ENCODE data around the gene HOXD3. TPM values are rescaled to one million over a fixed set of nuclear protein-coding genes. Genes with fewer than 3 reads are reported as not detected.

Gene HOXD3
- total and polyA plus RNA-seq, 2 experiments from 2014 or later: not detected

DNA sequence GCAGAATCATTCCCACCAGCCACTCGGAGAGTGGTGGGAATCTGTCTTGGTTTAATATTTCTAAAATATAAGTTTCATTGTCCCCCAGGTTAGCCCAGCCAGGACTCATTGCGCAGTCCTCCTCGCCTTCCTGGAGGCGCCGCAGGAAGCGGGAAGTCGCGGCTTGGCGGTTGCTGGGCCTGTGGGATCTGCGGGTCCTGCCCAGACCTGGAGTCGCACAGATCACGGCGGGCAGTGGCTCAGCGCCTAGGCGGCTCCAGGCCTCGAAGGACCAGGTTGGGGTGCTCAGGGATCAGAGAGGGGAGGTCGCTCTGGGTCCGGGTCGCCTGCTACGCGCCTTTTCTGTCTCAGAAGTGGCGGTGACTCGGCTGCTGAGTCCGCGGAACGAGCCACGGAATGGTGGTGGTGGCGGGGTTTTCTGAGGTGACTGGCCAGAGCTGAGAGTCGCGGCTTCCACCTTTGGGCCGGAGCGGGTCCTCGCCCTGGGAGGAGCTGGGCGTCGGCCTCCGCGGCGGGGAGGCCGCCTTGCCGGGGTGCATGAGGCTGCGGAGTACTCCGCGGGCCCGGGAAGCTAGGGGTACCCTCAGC, 2.6 kb downstream of the HOXD3 start:
- peaks cover 100% of the 10 kb centered on the region for H3K27me3 ChIP-seq (ENCODE audit: insufficient read depth)

More for the DNA sequence above, 2.6 kb downstream of the HOXD3 start:
- TF ChIP-seq, protein P1, sequence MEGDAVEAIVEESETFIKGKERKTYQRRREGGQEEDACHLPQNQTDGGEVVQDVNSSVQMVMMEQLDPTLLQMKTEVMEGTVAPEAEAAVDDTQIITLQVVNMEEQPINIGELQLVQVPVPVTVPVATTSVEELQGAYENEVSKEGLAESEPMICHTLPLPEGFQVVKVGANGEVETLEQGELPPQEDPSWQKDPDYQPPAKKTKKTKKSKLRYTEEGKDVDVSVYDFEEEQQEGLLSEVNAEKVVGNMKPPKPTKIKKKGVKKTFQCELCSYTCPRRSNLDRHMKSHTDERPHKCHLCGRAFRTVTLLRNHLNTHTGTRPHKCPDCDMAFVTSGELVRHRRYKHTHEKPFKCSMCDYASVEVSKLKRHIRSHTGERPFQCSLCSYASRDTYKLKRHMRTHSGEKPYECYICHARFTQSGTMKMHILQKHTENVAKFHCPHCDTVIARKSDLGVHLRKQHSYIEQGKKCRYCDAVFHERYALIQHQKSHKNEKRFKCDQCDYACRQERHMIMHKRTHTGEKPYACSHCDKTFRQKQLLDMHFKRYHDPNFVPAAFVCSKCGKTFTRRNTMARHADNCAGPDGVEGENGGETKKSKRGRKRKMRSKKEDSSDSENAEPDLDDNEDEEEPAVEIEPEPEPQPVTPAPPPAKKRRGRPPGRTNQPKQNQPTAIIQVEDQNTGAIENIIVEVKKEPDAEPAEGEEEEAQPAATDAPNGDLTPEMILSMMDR (conservative IDR thresholded peaks at IDR 0.05; ENCODE audit: low read depth in 2 of 2): no peak
- TF ChIP-seq JUNB (IDR thresholded peaks at IDR 0.05; ENCODE audit: unreplicated experiment) (no peak), STAT1 (IDR thresholded peaks at IDR 0.05; ENCODE audit: unreplicated experiment) (no peak), EZH2 (IDR thresholded peaks at IDR 0.05; ENCODE audit: low read depth, unreplicated experiment) (peak; percentile 90), ZNF331 (CRISPR knock-in tag; IDR thresholded peaks at IDR 0.05; ENCODE audit: low read depth) (no peak), ZNF114 (CRISPR knock-in tag; IDR thresholded peaks at IDR 0.05) (no peak), NANOG (IDR thresholded peaks at IDR 0.05; ENCODE audit: borderline replicate concordance) (no peak), EZH2phosphoT487 (IDR thresholded peaks at IDR 0.05; ENCODE audit: unreplicated experiment) (peak; percentile 96), CREB1 (CRISPR knock-in tag; IDR thresholded peaks at IDR 0.05; ENCODE audit: low read depth) (no peak), POLR2AphosphoS5 (IDR thresholded peaks at IDR 0.05; ENCODE audit: low read depth) (no peak)
- TF ChIP-seq, protein P2, sequence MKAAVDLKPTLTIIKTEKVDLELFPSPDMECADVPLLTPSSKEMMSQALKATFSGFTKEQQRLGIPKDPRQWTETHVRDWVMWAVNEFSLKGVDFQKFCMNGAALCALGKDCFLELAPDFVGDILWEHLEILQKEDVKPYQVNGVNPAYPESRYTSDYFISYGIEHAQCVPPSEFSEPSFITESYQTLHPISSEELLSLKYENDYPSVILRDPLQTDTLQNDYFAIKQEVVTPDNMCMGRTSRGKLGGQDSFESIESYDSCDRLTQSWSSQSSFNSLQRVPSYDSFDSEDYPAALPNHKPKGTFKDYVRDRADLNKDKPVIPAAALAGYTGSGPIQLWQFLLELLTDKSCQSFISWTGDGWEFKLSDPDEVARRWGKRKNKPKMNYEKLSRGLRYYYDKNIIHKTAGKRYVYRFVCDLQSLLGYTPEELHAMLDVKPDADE (IDR thresholded peaks at IDR 0.05): no peak
- TF ChIP-seq, protein P3, sequence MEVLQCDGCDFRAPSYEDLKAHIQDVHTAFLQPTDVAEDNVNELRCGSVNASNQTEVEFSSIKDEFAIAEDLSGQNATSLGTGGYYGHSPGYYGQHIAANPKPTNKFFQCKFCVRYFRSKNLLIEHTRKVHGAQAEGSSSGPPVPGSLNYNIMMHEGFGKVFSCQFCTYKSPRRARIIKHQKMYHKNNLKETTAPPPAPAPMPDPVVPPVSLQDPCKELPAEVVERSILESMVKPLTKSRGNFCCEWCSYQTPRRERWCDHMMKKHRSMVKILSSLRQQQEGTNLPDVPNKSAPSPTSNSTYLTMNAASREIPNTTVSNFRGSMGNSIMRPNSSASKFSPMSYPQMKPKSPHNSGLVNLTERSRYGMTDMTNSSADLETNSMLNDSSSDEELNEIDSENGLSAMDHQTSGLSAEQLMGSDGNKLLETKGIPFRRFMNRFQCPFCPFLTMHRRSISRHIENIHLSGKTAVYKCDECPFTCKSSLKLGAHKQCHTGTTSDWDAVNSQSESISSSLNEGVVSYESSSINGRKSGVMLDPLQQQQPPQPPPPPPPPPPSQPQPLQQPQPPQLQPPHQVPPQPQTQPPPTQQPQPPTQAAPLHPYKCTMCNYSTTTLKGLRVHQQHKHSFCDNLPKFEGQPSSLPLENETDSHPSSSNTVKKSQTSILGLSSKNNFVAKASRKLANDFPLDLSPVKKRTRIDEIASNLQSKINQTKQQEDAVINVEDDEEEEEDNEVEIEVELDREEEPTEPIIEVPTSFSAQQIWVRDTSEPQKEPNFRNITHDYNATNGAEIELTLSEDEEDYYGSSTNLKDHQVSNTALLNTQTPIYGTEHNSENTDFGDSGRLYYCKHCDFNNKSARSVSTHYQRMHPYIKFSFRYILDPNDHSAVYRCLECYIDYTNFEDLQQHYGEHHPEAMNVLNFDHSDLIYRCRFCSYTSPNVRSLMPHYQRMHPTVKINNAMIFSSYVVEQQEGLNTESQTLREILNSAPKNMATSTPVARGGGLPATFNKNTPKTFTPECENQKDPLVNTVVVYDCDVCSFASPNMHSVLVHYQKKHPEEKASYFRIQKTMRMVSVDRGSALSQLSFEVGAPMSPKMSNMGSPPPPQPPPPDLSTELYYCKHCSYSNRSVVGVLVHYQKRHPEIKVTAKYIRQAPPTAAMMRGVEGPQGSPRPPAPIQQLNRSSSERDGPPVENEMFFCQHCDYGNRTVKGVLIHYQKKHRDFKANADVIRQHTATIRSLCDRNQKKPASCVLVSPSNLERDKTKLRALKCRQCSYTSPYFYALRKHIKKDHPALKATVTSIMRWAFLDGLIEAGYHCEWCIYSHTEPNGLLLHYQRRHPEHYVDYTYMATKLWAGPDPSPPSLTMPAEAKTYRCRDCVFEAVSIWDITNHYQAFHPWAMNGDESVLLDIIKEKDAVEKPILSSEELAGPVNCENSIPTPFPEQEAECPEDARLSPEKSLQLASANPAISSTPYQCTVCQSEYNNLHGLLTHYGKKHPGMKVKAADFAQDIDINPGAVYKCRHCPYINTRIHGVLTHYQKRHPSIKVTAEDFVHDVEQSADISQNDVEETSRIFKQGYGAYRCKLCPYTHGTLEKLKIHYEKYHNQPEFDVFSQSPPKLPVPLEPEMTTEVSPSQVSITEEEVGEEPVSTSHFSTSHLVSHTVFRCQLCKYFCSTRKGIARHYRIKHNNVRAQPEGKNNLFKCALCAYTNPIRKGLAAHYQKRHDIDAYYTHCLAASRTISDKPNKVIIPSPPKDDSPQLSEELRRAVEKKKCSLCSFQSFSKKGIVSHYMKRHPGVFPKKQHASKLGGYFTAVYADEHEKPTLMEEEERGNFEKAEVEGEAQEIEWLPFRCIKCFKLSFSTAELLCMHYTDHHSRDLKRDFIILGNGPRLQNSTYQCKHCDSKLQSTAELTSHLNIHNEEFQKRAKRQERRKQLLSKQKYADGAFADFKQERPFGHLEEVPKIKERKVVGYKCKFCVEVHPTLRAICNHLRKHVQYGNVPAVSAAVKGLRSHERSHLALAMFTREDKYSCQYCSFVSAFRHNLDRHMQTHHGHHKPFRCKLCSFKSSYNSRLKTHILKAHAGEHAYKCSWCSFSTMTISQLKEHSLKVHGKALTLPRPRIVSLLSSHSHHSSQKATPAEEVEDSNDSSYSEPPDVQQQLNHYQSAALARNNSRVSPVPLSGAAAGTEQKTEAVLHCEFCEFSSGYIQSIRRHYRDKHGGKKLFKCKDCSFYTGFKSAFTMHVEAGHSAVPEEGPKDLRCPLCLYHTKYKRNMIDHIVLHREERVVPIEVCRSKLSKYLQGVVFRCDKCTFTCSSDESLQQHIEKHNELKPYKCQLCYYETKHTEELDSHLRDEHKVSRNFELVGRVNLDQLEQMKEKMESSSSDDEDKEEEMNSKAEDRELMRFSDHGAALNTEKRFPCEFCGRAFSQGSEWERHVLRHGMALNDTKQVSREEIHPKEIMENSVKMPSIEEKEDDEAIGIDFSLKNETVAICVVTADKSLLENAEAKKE (CRISPR knock-in tag; IDR thresholded peaks at IDR 0.05): no peak
- TF ChIP-seq, protein P4, sequence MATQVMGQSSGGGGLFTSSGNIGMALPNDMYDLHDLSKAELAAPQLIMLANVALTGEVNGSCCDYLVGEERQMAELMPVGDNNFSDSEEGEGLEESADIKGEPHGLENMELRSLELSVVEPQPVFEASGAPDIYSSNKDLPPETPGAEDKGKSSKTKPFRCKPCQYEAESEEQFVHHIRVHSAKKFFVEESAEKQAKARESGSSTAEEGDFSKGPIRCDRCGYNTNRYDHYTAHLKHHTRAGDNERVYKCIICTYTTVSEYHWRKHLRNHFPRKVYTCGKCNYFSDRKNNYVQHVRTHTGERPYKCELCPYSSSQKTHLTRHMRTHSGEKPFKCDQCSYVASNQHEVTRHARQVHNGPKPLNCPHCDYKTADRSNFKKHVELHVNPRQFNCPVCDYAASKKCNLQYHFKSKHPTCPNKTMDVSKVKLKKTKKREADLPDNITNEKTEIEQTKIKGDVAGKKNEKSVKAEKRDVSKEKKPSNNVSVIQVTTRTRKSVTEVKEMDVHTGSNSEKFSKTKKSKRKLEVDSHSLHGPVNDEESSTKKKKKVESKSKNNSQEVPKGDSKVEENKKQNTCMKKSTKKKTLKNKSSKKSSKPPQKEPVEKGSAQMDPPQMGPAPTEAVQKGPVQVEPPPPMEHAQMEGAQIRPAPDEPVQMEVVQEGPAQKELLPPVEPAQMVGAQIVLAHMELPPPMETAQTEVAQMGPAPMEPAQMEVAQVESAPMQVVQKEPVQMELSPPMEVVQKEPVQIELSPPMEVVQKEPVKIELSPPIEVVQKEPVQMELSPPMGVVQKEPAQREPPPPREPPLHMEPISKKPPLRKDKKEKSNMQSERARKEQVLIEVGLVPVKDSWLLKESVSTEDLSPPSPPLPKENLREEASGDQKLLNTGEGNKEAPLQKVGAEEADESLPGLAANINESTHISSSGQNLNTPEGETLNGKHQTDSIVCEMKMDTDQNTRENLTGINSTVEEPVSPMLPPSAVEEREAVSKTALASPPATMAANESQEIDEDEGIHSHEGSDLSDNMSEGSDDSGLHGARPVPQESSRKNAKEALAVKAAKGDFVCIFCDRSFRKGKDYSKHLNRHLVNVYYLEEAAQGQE (IDR thresholded peaks at IDR 0.05; ENCODE audit: unreplicated experiment): no peak
- H3K4me2 ChIP-seq: peak overlapping the region; percentile 64; the same call in 1 of the 2 replicates
- no peaks in the 10 kb centered on the region for H3K9me2 ChIP-seq (ENCODE audit: insufficient read depth)
- H3K9me3 Mint-ChIP-seq: peaks cover 10% of the 10 kb centered on the region; the same call in 2 of the 3 replicates
- peaks cover 28% of the 10 kb centered on the region for H3F3A ChIP-seq (replicated peaks; ENCODE audit: low read depth)
- H3K27ac Mint-ChIP-seq: no peak overlapping the region
- no peaks in the 10 kb centered on the region for H3K79me2 ChIP-seq (replicated peaks; ENCODE audit: insufficient read depth)
- H3K27me3 Mint-ChIP-seq (ENCODE audit: insufficient read depth, low read depth, poor library complexity): peaks cover 99% of the 10 kb centered on the region
- no peaks in the 10 kb centered on the region for H3K36me3 ChIP-seq (ENCODE audit: insufficient read depth)
- no peaks in the 10 kb centered on the region for H3K36me3 Mint-ChIP-seq (ENCODE audit: low read depth)
- H3K4me1 Mint-ChIP-seq: peaks cover 49% of the 10 kb centered on the region
- DNase-seq (ENCODE audit: low spot score) (peak; percentile 53), ATAC-seq (peak; percentile 24)
- H3K4me3 ChIP-seq: peak overlapping the region; percentile 41; the same call in 1 of the 2 replicates
- H3K4me1 ChIP-seq (ENCODE audit: insufficient read depth): peaks cover 58% of the 10 kb centered on the region
- no peak overlapping the region for H3K27ac ChIP-seq (ENCODE audit: low read depth)
- H3K4me3 Mint-ChIP-seq: peak overlapping the region; percentile 19; the same call in 2 of the 3 replicates
- peaks cover 49% of the 10 kb centered on the region for H4K20me1 ChIP-seq (replicated peaks; ENCODE audit: insufficient read depth)
- peak overlapping the region; percentile 47; the same call in 1 of the 2 replicates for H2AFZ ChIP-seq
